ENCODE data around the gene ARHGAP20. TPM values are rescaled to one million over a fixed set of nuclear protein-coding genes. Genes with fewer than 3 reads are reported as not detected.
A peak's percentile ranks its signal among the peaks of the same experiment; 100 is the strongest.
"Not testable (repeated sequence)": the region's sequence is repeated elsewhere in the genome, so short reads cannot be mapped to it uniquely, and the experiment has no call there.

The ARHGAP20 gene
- total RNA-seq, 2 donors from 2014 or later: 0.05 TPM; not detected in 1

- H3K9me3 Mint-ChIP-seq; H3K36me3 Mint-ChIP-seq; DNase-seq (ENCODE audit: low spot score); H3K27ac Mint-ChIP-seq; ATAC-seq; H3K27me3 Mint-ChIP-seq; H3K4me3 Mint-ChIP-seq; H3K4me1 Mint-ChIP-seq (ENCODE audit: low read depth in 2 of 2): not testable (repeated sequence)
These were observed 92.9 kb downstream of the ARHGAP20 start for GRCh38 chr11:110619366-110619765.

GRCh38 chr11:110614031-110614430 is 98.2 kb downstream of the ARHGAP20 start:
- ATAC-seq: no peak
- Mint-ChIP-seq H3K9me3 (no peaks in the 10 kb centered on the region), H3K4me1 (ENCODE audit: low read depth in 2 of 2) (no peaks in the 10 kb centered on the region), H3K36me3 (no peaks in the 10 kb centered on the region), H3K27ac (no peak overlapping the region), H3K27me3 (no peaks in the 10 kb centered on the region), H3K4me3 (no peak overlapping the region)
- DNase-seq (ENCODE audit: low spot score): no peak

- Mint-ChIP-seq H3K9me3 (no peaks in the 10 kb centered on the region), H3K27ac (no peak overlapping the region), H3K27me3 (no peaks in the 10 kb centered on the region), H3K4me1 (ENCODE audit: low read depth in 2 of 2) (no peaks in the 10 kb centered on the region), H3K36me3 (no peaks in the 10 kb centered on the region), H3K4me3 (no peak overlapping the region)
- no peak for DNase-seq (ENCODE audit: low spot score)
- no peak for ATAC-seq
These were observed 98.9 kb downstream of the ARHGAP20 start for GRCh38 chr11:110613197-110613918.

DNA sequence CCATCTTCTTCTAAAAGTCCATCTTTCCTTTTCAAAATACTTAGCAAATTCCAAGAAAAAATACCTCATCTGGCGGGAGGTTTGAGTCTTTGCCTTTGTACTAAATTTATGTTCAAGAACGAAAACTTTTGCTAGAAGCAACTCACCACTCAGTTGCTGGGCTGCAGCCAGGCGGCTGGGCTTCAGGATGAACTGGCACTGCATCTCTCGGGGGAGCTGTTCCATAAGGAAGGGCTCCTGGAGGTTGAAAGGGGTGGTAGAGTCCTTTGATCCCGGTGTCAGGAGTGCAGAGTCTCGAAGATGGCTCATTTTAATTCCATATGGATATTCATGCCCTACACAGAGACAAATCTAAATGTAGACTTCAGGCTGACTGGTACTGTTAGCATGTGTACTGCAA is 105.8 kb downstream of the ARHGAP20 start:
- DNase-seq (ENCODE audit: low spot score) (no peak), ATAC-seq (no peak)
- no peaks in the 10 kb centered on the region for H3K4me1 Mint-ChIP-seq (ENCODE audit: low read depth in 2 of 2)
- peaks cover 6% of the 10 kb centered on the region in 2 donors for H3K27me3 Mint-ChIP-seq
- H3K27ac Mint-ChIP-seq: no peak overlapping the region
- peaks cover 5% of the 10 kb centered on the region for H3K9me3 Mint-ChIP-seq
- no peak overlapping the region for H3K4me3 Mint-ChIP-seq
- no peaks in the 10 kb centered on the region for H3K36me3 Mint-ChIP-seq

DNA sequence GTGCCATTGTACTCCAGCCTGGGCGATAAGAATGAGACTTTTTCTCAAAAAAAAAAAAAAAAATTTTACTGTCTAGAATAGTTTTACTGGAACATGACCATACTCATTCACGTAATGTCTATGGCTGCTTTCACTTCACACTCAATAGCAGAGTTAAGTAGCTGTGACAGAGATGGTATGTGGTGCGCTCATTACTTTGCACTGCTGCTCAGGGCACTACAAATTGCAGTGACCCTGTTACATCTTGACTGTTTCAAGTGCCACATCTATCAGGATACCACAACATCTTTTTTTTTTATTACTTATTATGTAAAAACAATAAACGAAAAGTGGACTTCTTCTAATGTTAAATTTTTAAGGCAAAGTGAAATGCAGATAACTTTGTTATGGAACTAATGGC is 110.3 kb downstream of the ARHGAP20 start:
- no peak overlapping the region for H3K27ac Mint-ChIP-seq
- H3K36me3 Mint-ChIP-seq: no peaks in the 10 kb centered on the region
- H3K9me3 Mint-ChIP-seq: peaks cover 5% of the 10 kb centered on the region
- DNase-seq (ENCODE audit: low spot score) (no peak), ATAC-seq (no peak)
- peaks cover 6% of the 10 kb centered on the region in 2 donors for H3K27me3 Mint-ChIP-seq
- H3K4me1 Mint-ChIP-seq (ENCODE audit: low read depth in 2 of 2): no peaks in the 10 kb centered on the region
- H3K4me3 Mint-ChIP-seq: no peak overlapping the region

GRCh38 chr11:110600322-110600721 is 111.9 kb downstream of the ARHGAP20 start:
- no peak overlapping the region for H3K27ac Mint-ChIP-seq
- H3K4me1 Mint-ChIP-seq (ENCODE audit: low read depth in 2 of 2): no peaks in the 10 kb centered on the region
- ATAC-seq: peak in 1 of 2 donors; percentile 36
- no peaks in the 10 kb centered on the region for H3K36me3 Mint-ChIP-seq
- no peak overlapping the region for H3K4me3 Mint-ChIP-seq
- no peaks in the 10 kb centered on the region for H3K9me3 Mint-ChIP-seq
- DNase-seq (ENCODE audit: low spot score): no peak
- peaks cover 4 to 6% of the 10 kb centered on the region in 2 donors for H3K27me3 Mint-ChIP-seq

DNA sequence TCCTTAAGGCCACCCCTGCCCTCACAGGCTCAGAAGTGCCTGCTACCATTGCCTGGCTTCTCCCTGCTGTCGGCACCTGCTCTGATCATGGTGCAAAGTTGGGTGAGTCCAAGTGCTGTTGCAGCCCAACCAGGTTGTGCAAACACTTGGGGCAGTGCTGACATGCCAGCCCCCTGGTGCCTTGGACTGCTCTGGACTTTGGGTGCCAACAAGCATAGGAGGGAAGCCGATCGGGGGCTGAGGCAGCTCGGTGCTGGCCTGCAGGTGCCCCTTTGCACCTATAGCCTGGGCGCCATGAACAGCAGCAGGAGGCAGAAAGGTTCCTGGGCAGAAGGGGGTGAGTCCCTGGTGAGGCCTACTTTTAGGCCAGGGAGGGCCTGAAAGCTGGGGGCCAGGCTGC is 113.0 kb downstream of the ARHGAP20 start:
- Mint-ChIP-seq H3K27ac (no peak overlapping the region), H3K4me1 (ENCODE audit: low read depth in 2 of 2) (no peaks in the 10 kb centered on the region), H3K9me3 (no peaks in the 10 kb centered on the region), H3K27me3 (peaks cover 0 to 5% of the 10 kb centered on the region in 2 donors), H3K4me3 (no peak overlapping the region), H3K36me3 (no peaks in the 10 kb centered on the region)
- DNase-seq (ENCODE audit: low spot score) (no peak), ATAC-seq (peak; percentile 20 to 53)

GRCh38 chr11:110598725-110599124 is 113.5 kb downstream of the ARHGAP20 start:
- H3K36me3 Mint-ChIP-seq: no peaks in the 10 kb centered on the region
- no peaks in the 10 kb centered on the region for H3K4me1 Mint-ChIP-seq (ENCODE audit: low read depth in 2 of 2)
- DNase-seq (ENCODE audit: low spot score): no peak
- no peaks in the 10 kb centered on the region for H3K9me3 Mint-ChIP-seq
- peak; percentile 31 to 70 for ATAC-seq
- H3K4me3 Mint-ChIP-seq: no peak overlapping the region
- H3K27ac Mint-ChIP-seq: no peak overlapping the region
- peaks cover 0 to 7% of the 10 kb centered on the region in 2 donors for H3K27me3 Mint-ChIP-seq

GRCh38 chr11:110587972-110588371 is 124.3 kb downstream of the ARHGAP20 start:
- ATAC-seq (no peak), DNase-seq (ENCODE audit: low spot score) (no peak)
- no peaks in the 10 kb centered on the region for H3K9me3 Mint-ChIP-seq
- no peaks in the 10 kb centered on the region for H3K36me3 Mint-ChIP-seq
- no peaks in the 10 kb centered on the region for H3K4me1 Mint-ChIP-seq (ENCODE audit: low read depth in 2 of 2)
- H3K27me3 Mint-ChIP-seq: peaks cover 3 to 13% of the 10 kb centered on the region in 2 donors
- H3K4me3 Mint-ChIP-seq: no peak overlapping the region
- H3K27ac Mint-ChIP-seq: no peak overlapping the region

- H3K9me3 Mint-ChIP-seq: no peaks in the 10 kb centered on the region
- no peak for ATAC-seq
- no peaks in the 10 kb centered on the region for H3K4me1 Mint-ChIP-seq (ENCODE audit: low read depth in 2 of 2)
- no peaks in the 10 kb centered on the region for H3K36me3 Mint-ChIP-seq
- H3K27me3 Mint-ChIP-seq: peaks cover 3 to 7% of the 10 kb centered on the region in 2 donors
- no peak for DNase-seq (ENCODE audit: low spot score)
- no peak overlapping the region for H3K27ac Mint-ChIP-seq
- no peak overlapping the region for H3K4me3 Mint-ChIP-seq
These were observed 125.1 kb downstream of the ARHGAP20 start for GRCh38 chr11:110587129-110587528.

DNA sequence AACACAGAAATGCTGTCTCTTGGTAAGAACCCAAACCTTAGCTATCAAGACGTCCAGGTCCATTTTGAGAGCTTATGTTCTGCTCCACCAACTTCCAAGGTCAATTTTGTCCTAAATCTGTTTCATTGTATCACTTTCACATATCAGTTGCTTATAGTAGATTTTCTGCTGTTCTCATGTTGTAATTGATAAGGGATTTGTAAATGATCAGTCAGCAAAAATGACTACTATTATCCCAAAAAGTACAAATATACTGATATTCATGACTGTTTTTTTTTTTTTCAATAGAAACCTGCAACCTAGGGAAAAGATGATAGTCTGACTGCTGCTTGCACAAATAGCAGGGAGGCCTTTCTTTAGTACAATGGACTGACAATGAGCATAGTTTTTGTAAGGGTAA is 128.1 kb downstream of the ARHGAP20 start:
- ATAC-seq (no peak), DNase-seq (ENCODE audit: low spot score) (no peak)
- Mint-ChIP-seq H3K4me3 (no peak overlapping the region), H3K9me3 (no peaks in the 10 kb centered on the region), H3K27me3 (no peaks in the 10 kb centered on the region), H3K4me1 (ENCODE audit: low read depth in 2 of 2) (no peaks in the 10 kb centered on the region), H3K36me3 (no peaks in the 10 kb centered on the region), H3K27ac (no peak overlapping the region)

- Mint-ChIP-seq H3K4me3 (no peak overlapping the region), H3K9me3 (no peaks in the 10 kb centered on the region), H3K36me3 (no peaks in the 10 kb centered on the region), H3K4me1 (ENCODE audit: low read depth in 2 of 2) (no peaks in the 10 kb centered on the region), H3K27ac (no peak overlapping the region), H3K27me3 (no peaks in the 10 kb centered on the region)
- no peak for DNase-seq (ENCODE audit: low spot score)
- ATAC-seq: no peak
These were observed 129.4 kb downstream of the ARHGAP20 start for GRCh38 chr11:110582728-110583432.

DNA sequence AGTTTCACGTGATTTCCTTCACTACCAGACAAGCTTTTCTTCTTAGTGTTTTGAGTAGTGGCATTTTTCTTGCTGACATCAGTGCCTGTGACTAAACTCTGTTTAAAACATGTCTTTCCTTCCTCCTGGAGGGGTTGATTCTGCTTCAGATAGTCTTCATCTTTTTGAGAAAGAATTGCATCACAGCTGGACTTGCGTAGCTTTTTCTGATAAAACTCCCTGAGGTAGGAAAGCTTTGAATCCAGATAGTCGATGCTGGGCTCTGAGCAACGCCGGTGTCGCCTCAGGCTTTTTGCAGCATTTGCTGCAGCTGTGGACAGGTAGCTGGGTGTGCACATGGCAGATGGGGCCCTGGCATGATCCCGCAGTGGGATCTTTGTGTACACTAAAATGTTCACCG is 131.7 kb downstream of the ARHGAP20 start:
- H3K4me1 Mint-ChIP-seq (ENCODE audit: low read depth in 2 of 2): no peaks in the 10 kb centered on the region
- H3K27me3 Mint-ChIP-seq: no peaks in the 10 kb centered on the region
- no peaks in the 10 kb centered on the region for H3K9me3 Mint-ChIP-seq
- no peak overlapping the region for H3K4me3 Mint-ChIP-seq
- no peak overlapping the region for H3K27ac Mint-ChIP-seq
- DNase-seq (ENCODE audit: low spot score): no peak
- no peaks in the 10 kb centered on the region for H3K36me3 Mint-ChIP-seq
- ATAC-seq: no peak

GRCh38 chr11:110573411-110573810 is 138.8 kb downstream of the ARHGAP20 start:
- Mint-ChIP-seq H3K4me1 (ENCODE audit: low read depth in 2 of 2) (no peaks in the 10 kb centered on the region), H3K27me3 (peaks cover 3 to 11% of the 10 kb centered on the region in 2 donors), H3K36me3 (no peaks in the 10 kb centered on the region), H3K9me3 (no peaks in the 10 kb centered on the region), H3K27ac (no peak overlapping the region), H3K4me3 (no peak overlapping the region)
- DNase-seq (ENCODE audit: low spot score) (no peak), ATAC-seq (no peak)

All from natural killer cell treated with Interleukin-12 subunit alpha and Interleukin-12 subunit beta and Interleukin-15 and Interleukin-18, amount 100 ng/mL, for 72 hours (primary cell).